ENCODE measurements around the gene ARHGAP15. TPM values are rescaled to one million over a fixed set of nuclear protein-coding genes. Genes with fewer than 3 reads are reported as not detected.

Gene ARHGAP15
- total RNA-seq, 2 experiments from 2014 or later, result 71.3 to 72.8 TPM

- TF ChIP-seq CTCF (IDR thresholded peaks at IDR 0.05), result no peak
- DNase-seq, result no peak
- H3K36me3 Mint-ChIP-seq (ENCODE audit: low read depth), result peaks cover 18% of the 10 kb centered on the region
- H3K9me3 Mint-ChIP-seq, result no peaks in the 10 kb centered on the region
- ChIA-PET CTCF (interaction anchor here (0.6 to 2.3 kb wide), 6 partner anchors 10 to 76 kb away, joined by 3 to 8 read pairs (median 4); no protein-coding TSS in a partner anchor), POLR2A (no interaction called here)
- intact Hi-C loops (cut with micrococcal nuclease), result no loop called here
- peaks cover 42% of the 10 kb centered on the region for H3K4me1 Mint-ChIP-seq (ENCODE audit: low read depth)
- no peak for ATAC-seq
- H3K27me3 Mint-ChIP-seq, result no peaks in the 10 kb centered on the region
- no peak overlapping the region for H3K4me3 Mint-ChIP-seq
- no peak overlapping the region for H3K27ac Mint-ChIP-seq
Observed at GRCh38 chr2:143186876-143187275, 57.7 kb downstream of the ARHGAP15 start.

GRCh38 chr2:143190431-143190830, 61.2 kb downstream of the ARHGAP15 start:
- TF ChIP-seq CTCF (IDR thresholded peaks at IDR 0.05), result no peak
- DNase-seq (no peak), ATAC-seq (no peak)
- Mint-ChIP-seq H3K4me1 (ENCODE audit: low read depth) (peaks cover 45% of the 10 kb centered on the region), H3K27me3 (no peaks in the 10 kb centered on the region), H3K27ac (no peak overlapping the region), H3K4me3 (no peak overlapping the region), H3K36me3 (ENCODE audit: low read depth) (peaks cover 17% of the 10 kb centered on the region), H3K9me3 (no peaks in the 10 kb centered on the region)
- intact Hi-C loops (cut with micrococcal nuclease), result no loop called here
- POLR2A ChIA-PET, result interaction anchor here (1.2 kb wide), 1 partner anchor 10 kb away, joined by 3 read pairs; no protein-coding TSS in a partner anchor
- CTCF ChIA-PET, result interaction anchor here (0.9 to 2.7 kb wide), 6 partner anchors 9 to 79 kb away, joined by 3 to 8 read pairs (median 3); no protein-coding TSS in a partner anchor

- Mint-ChIP-seq H3K9me3 (no peaks in the 10 kb centered on the region), H3K4me1 (ENCODE audit: low read depth) (peaks cover 47% of the 10 kb centered on the region), H3K36me3 (ENCODE audit: low read depth) (peaks cover 17% of the 10 kb centered on the region), H3K27ac (no peak overlapping the region), H3K4me3 (no peak overlapping the region), H3K27me3 (no peaks in the 10 kb centered on the region)
- ATAC-seq (no peak), DNase-seq (no peak)
- intact Hi-C loops (cut with micrococcal nuclease), result no loop called here
- ChIA-PET CTCF (interaction anchor here (0.9 to 1.6 kb wide), 5 partner anchors 13 to 92 kb away, joined by 3 to 4 read pairs (median 3); no protein-coding TSS in a partner anchor), POLR2A (no interaction called here)
- no peak for TF ChIP-seq CTCF (IDR thresholded peaks at IDR 0.05)
Observed at GRCh38 chr2:143192106-143192505, 62.9 kb downstream of the ARHGAP15 start.

- no peak for ATAC-seq
- no peak for DNase-seq
- intact Hi-C loops (cut with micrococcal nuclease), result no loop called here
- CTCF ChIA-PET, result interaction anchor here (1.3 to 1.6 kb wide), 2 partner anchors 13 to 82 kb away, joined by 3 to 4 read pairs; no protein-coding TSS in a partner anchor
- no peak for TF ChIP-seq CTCF (IDR thresholded peaks at IDR 0.05)
- peaks cover 17% of the 10 kb centered on the region for H3K36me3 Mint-ChIP-seq (ENCODE audit: low read depth)
- H3K27ac Mint-ChIP-seq, result no peak overlapping the region
- peaks cover 43% of the 10 kb centered on the region for H3K4me1 Mint-ChIP-seq (ENCODE audit: low read depth)
- POLR2A ChIA-PET, result no interaction called here
- H3K4me3 Mint-ChIP-seq, result no peak overlapping the region
- no peaks in the 10 kb centered on the region for H3K27me3 Mint-ChIP-seq
- no peaks in the 10 kb centered on the region for H3K9me3 Mint-ChIP-seq
Observed at GRCh38 chr2:143192716-143193115, 63.5 kb downstream of the ARHGAP15 start.

GRCh38 chr2:143193121-143193520, 63.9 kb downstream of the ARHGAP15 start:
- H3K27ac Mint-ChIP-seq, result no peak overlapping the region
- CTCF ChIA-PET, result interaction anchor here (1.6 kb wide), 1 partner anchor 83 kb away, joined by 4 read pairs; no protein-coding TSS in a partner anchor
- no peak for ATAC-seq

More at GRCh38 chr2:143193121-143193520, 63.9 kb downstream of the ARHGAP15 start:
- Mint-ChIP-seq H3K27me3 (no peaks in the 10 kb centered on the region), H3K36me3 (ENCODE audit: low read depth) (peaks cover 17% of the 10 kb centered on the region), H3K4me3 (no peak overlapping the region), H3K4me1 (ENCODE audit: low read depth) (peaks cover 40% of the 10 kb centered on the region), H3K9me3 (no peaks in the 10 kb centered on the region)
- no peak for TF ChIP-seq CTCF (IDR thresholded peaks at IDR 0.05)
- DNase-seq, result no peak
- intact Hi-C loops (cut with micrococcal nuclease), result no loop called here
- POLR2A ChIA-PET, result no interaction called here
